Measurements from ENCODE around the gene MRC1.

- TF ChIP-seq CTCF (IDR thresholded peaks at IDR 0.05; ENCODE audit: insufficient read depth, low read depth, low read length) (no peak), EZH2 (IDR thresholded peaks at IDR 0.05; ENCODE audit: insufficient read depth, low read length) (no peak)
Measured at GRCh38 chr10:17867056-17867455, 57.9 kb downstream of the MRC1 start.
